PC-3 (cell line): ENCODE results near the gene CHAF1B. TPM values are rescaled to one million over a fixed set of nuclear protein-coding genes. Genes with fewer than 3 reads are reported as not detected.
A peak's percentile ranks its signal among the peaks of the same experiment; 100 is the strongest.

Experiments
- ATAC-seq: fragments of 200-7000 bp; cut with Tn5 transposase; 2 replicates; pipeline ENCODE4 v1.9.1; 2020; ENCODE audit warnings: mild to moderate bottlenecking, moderate library complexity
- BruUV-seq: library from RNA; stranded (reverse); fragments of 400-500 nt; replicated peaks from 2 replicates; lab custom pipeline; 2021; lab: Mats Ljungman, UMichigan
- CTCF ChIA-PET: fragments of 300-600 bp; sonication (Branson Sonifier 250); formaldehyde crosslinking; loops from one replicate; lab custom pipeline; 2022; ENCODE audit warnings: antibody characterized with exemption; lab: Charles Lee
- POLR2A ChIA-PET: fragments of 300-600 bp; sonication (Branson Sonifier 250); formaldehyde crosslinking; loops from one replicate; lab custom pipeline; 2022; ENCODE audit warnings: antibody characterized with exemption; ENCODE audit not compliant: unreplicated experiment; lab: Charles Lee
- DNase-seq: peaks from one replicate; pipeline ENCODE4 v3.0.0-alpha.2; 2015
- H2AFZ ChIP-seq: fragments of 300-600 bp; sonication (generic); 2 replicates; pipeline ENCODE4 v1.6.0; 2016; ENCODE audit warnings: antibody characterized with exemption, low read length
- H3F3A ChIP-seq: fragments of 300-600 bp; sonication (generic); one replicate; pipeline ENCODE4 v1.6.0; 2017; ENCODE audit warnings: antibody characterized with exemption, low read length, control low read depth, mild to moderate bottlenecking; ENCODE audit not compliant: unreplicated experiment
- H3K27ac ChIP-seq: fragments of 300-600 bp; sonication (generic); 2 replicates; pipeline ENCODE4 v1.5.1; 2016; ENCODE audit warnings: mild to moderate bottlenecking, low read length
- H3K27me3 ChIP-seq: fragments of 300-600 bp; sonication (generic); 2 replicates; pipeline ENCODE4 v1.6.1; 2016; ENCODE audit warnings: low read length, mixed read lengths
- H3K36me3 ChIP-seq: fragments of 300-600 bp; sonication (generic); 2 replicates; pipeline ENCODE4 v1.6.1; 2016; ENCODE audit warnings: low read depth, mixed run types, low read length, mixed read lengths
- H3K4me1 ChIP-seq: fragments of 300-600 bp; sonication (generic); 2 replicates; pipeline ENCODE4 v1.5.1; 2016; ENCODE audit warnings: low read length; ENCODE audit not compliant: insufficient read depth
- H3K4me2 ChIP-seq: fragments of 300-600 bp; sonication (generic); 2 replicates; pipeline ENCODE4 v1.6.0; 2016; ENCODE audit warnings: low read length
- H3K4me3 ChIP-seq: fragments of 300-600 bp; sonication (generic); 2 replicates; pipeline ENCODE4 v1.5.1; 2016; ENCODE audit warnings: mild to moderate bottlenecking, low read length, mixed read lengths
- H3K79me2 ChIP-seq: fragments of 300-600 bp; sonication (generic); 2 replicates; pipeline ENCODE4 v1.6.1; 2017; ENCODE audit warnings: low read length, mixed read lengths
- H3K9ac ChIP-seq: fragments of 300-600 bp; sonication (generic); 2 replicates; pipeline ENCODE4 v1.6.0; 2016; ENCODE audit warnings: mild to moderate bottlenecking, low read length
- H3K9me2 ChIP-seq: fragments of 300-600 bp; sonication (generic); replicated peaks from 2 replicates; pipeline ENCODE4 v1.6.1; 2016; ENCODE audit warnings: mixed run types, low read length, mixed read lengths
- H3K9me3 ChIP-seq: fragments of 300-600 bp; sonication (generic); 2 replicates; pipeline ENCODE4 v1.6.1; 2016; ENCODE audit warnings: low read length, mixed read lengths
- H4K20me1 ChIP-seq: fragments of 300-600 bp; sonication (generic); 2 replicates; pipeline ENCODE4 v1.6.1; 2016; ENCODE audit warnings: low read length, mixed read lengths
- EZH2 ChIP-seq: fragments of 300-600 bp; sonication (generic); IDR thresholded peaks from one replicate; pipeline ENCODE4 v1.6.1; 2017; ENCODE audit warnings: antibody characterized with exemption, mild to moderate bottlenecking, low read length; ENCODE audit not compliant: unreplicated experiment
- EZH2phosphoT487 ChIP-seq: fragments of 300-600 bp; sonication (generic); IDR thresholded peaks from 2 replicates; pipeline ENCODE4 v1.6.1; 2018; ENCODE audit warnings: mild to moderate bottlenecking, antibody characterized with exemption, low read length, borderline replicate concordance
- intact Hi-C: fragments of 100-400 bp; cut with micrococcal nuclease; formaldehyde crosslinking; loops from 2 replicates; pipeline ENCODE4 v1.9.0; 2023
- total RNA-seq: library from RNA; depleted of rRNA; stranded (reverse); fragments of >200 nt; gene quantifications from 2 replicates; pipeline ENCODE4 v1.2.3, GENCODE V29; 2014
- TF ChIP-seq, protein P1 (sequence below): fragments of 300-600 bp; sonication (generic); conservative IDR thresholded peaks from 2 replicates; pipeline ENCODE4 v1.5.1; 2017; ENCODE audit warnings: antibody characterized with exemption, low read depth, mild to moderate bottlenecking, low read length

CHAF1B gene
- total RNA-seq, 1 experiment from 2014 or later: 19.0 TPM

GRCh38 chr21:36347278-36347961 is 37.8 kb upstream of the CHAF1B start:
- intact Hi-C loops: no loop called here
- no peaks in the 10 kb centered on the region for H3K9me2 ChIP-seq
- no peaks in the 10 kb centered on the region for H3K9me3 ChIP-seq
- no TSS peak for BruUV-seq
- no peak overlapping the region for H3K4me2 ChIP-seq
- H3K27ac ChIP-seq: no peak overlapping the region
- H3F3A ChIP-seq: no peaks in the 10 kb centered on the region
- CTCF ChIA-PET: no interaction called here
- no peaks in the 10 kb centered on the region for H3K27me3 ChIP-seq
- no peak for TF ChIP-seq EZH2phosphoT487
- TF ChIP-seq, protein P1, sequence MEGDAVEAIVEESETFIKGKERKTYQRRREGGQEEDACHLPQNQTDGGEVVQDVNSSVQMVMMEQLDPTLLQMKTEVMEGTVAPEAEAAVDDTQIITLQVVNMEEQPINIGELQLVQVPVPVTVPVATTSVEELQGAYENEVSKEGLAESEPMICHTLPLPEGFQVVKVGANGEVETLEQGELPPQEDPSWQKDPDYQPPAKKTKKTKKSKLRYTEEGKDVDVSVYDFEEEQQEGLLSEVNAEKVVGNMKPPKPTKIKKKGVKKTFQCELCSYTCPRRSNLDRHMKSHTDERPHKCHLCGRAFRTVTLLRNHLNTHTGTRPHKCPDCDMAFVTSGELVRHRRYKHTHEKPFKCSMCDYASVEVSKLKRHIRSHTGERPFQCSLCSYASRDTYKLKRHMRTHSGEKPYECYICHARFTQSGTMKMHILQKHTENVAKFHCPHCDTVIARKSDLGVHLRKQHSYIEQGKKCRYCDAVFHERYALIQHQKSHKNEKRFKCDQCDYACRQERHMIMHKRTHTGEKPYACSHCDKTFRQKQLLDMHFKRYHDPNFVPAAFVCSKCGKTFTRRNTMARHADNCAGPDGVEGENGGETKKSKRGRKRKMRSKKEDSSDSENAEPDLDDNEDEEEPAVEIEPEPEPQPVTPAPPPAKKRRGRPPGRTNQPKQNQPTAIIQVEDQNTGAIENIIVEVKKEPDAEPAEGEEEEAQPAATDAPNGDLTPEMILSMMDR: no peak
- TF ChIP-seq EZH2: no peak
- H3K36me3 ChIP-seq: peaks cover 43% of the 10 kb centered on the region
- H3K4me1 ChIP-seq: peaks cover 10% of the 10 kb centered on the region
- no peak overlapping the region for H2AFZ ChIP-seq
- POLR2A ChIA-PET: interaction anchor here (0.6 to 1.0 kb wide), 2 partner anchors 25 to 28 kb away, joined by 5 to 11 read pairs; no protein-coding TSS in a partner anchor
- ATAC-seq: peak; percentile 82
- H3K79me2 ChIP-seq: no peaks in the 10 kb centered on the region
- H4K20me1 ChIP-seq: no peaks in the 10 kb centered on the region
- H3K4me3 ChIP-seq: no peak overlapping the region
- no peak for DNase-seq
- H3K9ac ChIP-seq: no peak overlapping the region

DNA sequence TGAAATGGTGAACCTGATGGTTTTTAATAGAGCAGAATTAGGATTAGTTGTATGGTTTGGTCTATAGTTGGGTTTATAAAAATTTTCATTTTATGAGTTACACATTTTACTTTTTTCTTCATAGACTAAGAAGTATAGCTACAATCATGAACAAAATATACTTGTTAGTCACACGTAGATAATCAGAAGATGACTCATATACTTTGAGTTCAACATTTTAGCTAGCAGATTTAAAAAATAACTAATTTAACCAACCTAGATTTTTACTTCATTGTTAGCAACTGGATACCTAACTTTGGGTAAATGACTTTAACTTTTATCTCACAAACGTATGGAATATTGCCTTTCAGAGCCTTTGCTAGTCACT is 37.2 kb upstream of the CHAF1B start:
- intact Hi-C loops: no loop called here
- Histone ChIP-seq H3K9ac (no peak overlapping the region), H3K9me3 (no peaks in the 10 kb centered on the region), H3K9me2 (no peaks in the 10 kb centered on the region), H3K79me2 (no peaks in the 10 kb centered on the region), H3K36me3 (peaks cover 46% of the 10 kb centered on the region), H3K4me2 (no peak overlapping the region), H3K4me3 (no peak overlapping the region), H2AFZ (no peak overlapping the region), H3K4me1 (peaks cover 10% of the 10 kb centered on the region), H4K20me1 (no peaks in the 10 kb centered on the region), H3F3A (no peaks in the 10 kb centered on the region), H3K27me3 (no peaks in the 10 kb centered on the region), H3K27ac (no peak overlapping the region)
- POLR2A ChIA-PET: interaction anchor here (0.6 kb wide), 1 partner anchor 184 kb away, joined by 3 read pairs; no protein-coding TSS in a partner anchor
- CTCF ChIA-PET: no interaction called here
- ATAC-seq: peak; percentile 67
- no TSS peak for BruUV-seq
- DNase-seq: peak; percentile 17
- TF ChIP-seq EZH2phosphoT487 (no peak), EZH2 (no peak)
- TF ChIP-seq, protein P1: no peak

DNA sequence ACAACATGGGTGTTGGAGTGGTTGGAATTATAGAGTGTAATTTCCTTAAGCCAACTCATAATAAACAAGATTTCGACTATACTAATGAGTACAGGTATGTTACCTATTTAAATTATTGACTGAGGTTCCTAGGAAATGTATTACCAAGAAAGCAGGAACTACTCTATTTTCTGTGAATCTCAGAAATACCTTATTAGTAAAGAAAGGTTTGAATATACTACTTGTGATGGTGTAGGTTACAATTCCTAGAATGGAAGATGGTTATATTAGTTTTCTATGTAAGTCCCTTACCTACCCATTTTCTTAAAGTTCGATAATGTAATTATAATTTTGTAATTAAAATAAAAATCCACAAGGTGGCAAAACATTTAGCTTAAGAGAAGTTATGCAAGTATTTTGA is 35.9 kb upstream of the CHAF1B start:
- no TSS peak for BruUV-seq
- intact Hi-C loops: no loop called here
- ChIA-PET CTCF (no interaction called here), POLR2A (no interaction called here)
- TF ChIP-seq EZH2phosphoT487 (no peak), EZH2 (no peak)
- TF ChIP-seq, protein P1: no peak
- Histone ChIP-seq H3F3A (no peaks in the 10 kb centered on the region), H3K4me3 (no peak overlapping the region), H3K36me3 (peaks cover 40% of the 10 kb centered on the region), H3K27ac (no peak overlapping the region), H3K4me1 (peaks cover 10% of the 10 kb centered on the region), H4K20me1 (no peaks in the 10 kb centered on the region), H2AFZ (no peak overlapping the region), H3K4me2 (no peak overlapping the region), H3K27me3 (no peaks in the 10 kb centered on the region), H3K79me2 (no peaks in the 10 kb centered on the region), H3K9ac (no peak overlapping the region), H3K9me2 (no peaks in the 10 kb centered on the region), H3K9me3 (no peaks in the 10 kb centered on the region)
- DNase-seq (no peak), ATAC-seq (no peak)
